Neural progenitor cell (in vitro differentiated cells): Measurements from ENCODE around the gene SLC35F3. TPM values are rescaled to one million over a fixed set of nuclear protein-coding genes. Genes with fewer than 3 reads are reported as not detected.

ENCODE experiments used
- DNase-seq: peaks from one replicate; pipeline ENCODE4 v3.0.0-alpha.2; 2016; ENCODE audit warnings: low spot score
- H2AFZ ChIP-seq: fragments of 200-600 bp; sonication (generic); replicated peaks from 2 replicates; pipeline ENCODE4 v1.6.1; 2016; ENCODE audit warnings: antibody characterized with exemption
- H3F3A ChIP-seq: fragments of 200-600 bp; sonication (generic); 2 replicates; pipeline ENCODE4 v1.6.1; 2016; ENCODE audit warnings: antibody characterized with exemption, low read depth
- H3K27ac ChIP-seq: fragments of 200-600 bp; sonication (generic); 2 replicates; pipeline ENCODE4 v1.5.1; 2016; ENCODE audit warnings: mild to moderate bottlenecking
- H3K27me3 ChIP-seq: fragments of 200-600 bp; sonication (generic); 2 replicates; pipeline ENCODE4 v1.6.1; 2016; ENCODE audit warnings: mild to moderate bottlenecking, moderate library complexity
- H3K36me3 ChIP-seq: fragments of 200-600 bp; sonication (generic); 2 replicates; pipeline ENCODE4 v1.5.1; 2016
- H3K4me1 ChIP-seq: fragments of 200-600 bp; sonication (generic); 2 replicates; pipeline ENCODE4 v1.6.1; 2016; ENCODE audit warnings: mixed run types
- H3K4me2 ChIP-seq: fragments of 200-600 bp; sonication (generic); 2 replicates; pipeline ENCODE4 v1.6.1; 2016
- H3K4me3 ChIP-seq: fragments of 200-600 bp; sonication (generic); 2 replicates; pipeline ENCODE4 v1.5.1; 2016
- H3K79me2 ChIP-seq: fragments of 200-600 bp; sonication (generic); 2 replicates; pipeline ENCODE4 v1.6.1; 2016; ENCODE audit warnings: low read depth
- H3K9ac ChIP-seq: fragments of 200-600 bp; sonication (generic); 2 replicates; pipeline ENCODE4 v1.6.1; 2016
- H3K9me3 ChIP-seq: fragments of 200-600 bp; sonication (generic); 2 replicates; pipeline ENCODE4 v1.5.1; 2016; ENCODE audit warnings: low read depth
- H4K20me1 ChIP-seq: fragments of 200-600 bp; sonication (generic); 2 replicates; pipeline ENCODE4 v1.6.1; 2016; ENCODE audit warnings: low read depth
- H3K27ac Mint-ChIP-seq: 3 replicates; pipeline ENCODE4 v1.8.0; 2021; ENCODE audit warnings: mixed read lengths
- H3K27me3 Mint-ChIP-seq: 2 replicates; pipeline ENCODE4 v1.8.0; 2022; ENCODE audit warnings: low read depth, mild to moderate bottlenecking, inconsistent platforms, moderate library complexity, mixed read lengths; ENCODE audit not compliant: insufficient read depth
- H3K36me3 Mint-ChIP-seq: 3 replicates; pipeline ENCODE4 v1.8.0; 2021; ENCODE audit warnings: mixed read lengths
- H3K4me1 Mint-ChIP-seq: 3 replicates; pipeline ENCODE4 v1.8.0; 2021; ENCODE audit warnings: mixed read lengths
- H3K4me3 Mint-ChIP-seq: 3 replicates; pipeline ENCODE4 v1.8.0; 2021; ENCODE audit warnings: mild to moderate bottlenecking, moderate library complexity, mixed read lengths
- H3K9me3 Mint-ChIP-seq: 3 replicates; pipeline ENCODE4 v1.8.0; 2020; ENCODE audit warnings: mixed read lengths
- CTCF ChIP-seq: fragments of 200-600 bp; sonication (generic); IDR thresholded peaks from 2 replicates; pipeline ENCODE4 v1.5.1; 2017; ENCODE audit warnings: antibody characterized with exemption, mild to moderate bottlenecking
- EZH2 ChIP-seq: fragments of 200-600 bp; sonication (generic); IDR thresholded peaks from 2 replicates; pipeline ENCODE4 v1.6.1; 2017; ENCODE audit warnings: antibody characterized with exemption, mild to moderate bottlenecking, moderate library complexity
- EZH2phosphoT487 ChIP-seq: fragments of 200-600 bp; sonication (generic); IDR thresholded peaks from 2 replicates; pipeline ENCODE4 v1.6.1; 2017; ENCODE audit warnings: antibody characterized with exemption
- total RNA-seq: library from RNA; depleted of rRNA; stranded (reverse); fragments of >200 nt; gene quantifications from 2 replicates; pipeline ENCODE4 v1.2.3, GENCODE V29; 2015; ENCODE audit warnings: low replicate concordance

Gene SLC35F3
- total RNA-seq, 1 donor from 2014 or later: 0.79 TPM

GRCh38 chr1:234090212-234091064 lies 186.0 kb downstream of the SLC35F3 start:
- H3K27ac ChIP-seq: no peak overlapping the region
- no peaks in the 10 kb centered on the region for H3K79me2 ChIP-seq
- H3K9me3 ChIP-seq: no peaks in the 10 kb centered on the region
- no peak for TF ChIP-seq EZH2phosphoT487
- TF ChIP-seq EZH2: no peak
- no peak for TF ChIP-seq CTCF
- no peak overlapping the region for H3K4me3 Mint-ChIP-seq
- H3F3A ChIP-seq: no peaks in the 10 kb centered on the region
- no peaks in the 10 kb centered on the region for H3K4me1 ChIP-seq
- peaks cover 9% of the 10 kb centered on the region for H3K27me3 Mint-ChIP-seq
- DNase-seq: no peak
- H4K20me1 ChIP-seq: no peaks in the 10 kb centered on the region
- peaks cover 6% of the 10 kb centered on the region for H3K9me3 Mint-ChIP-seq
- no peak overlapping the region for H2AFZ ChIP-seq
- H3K4me3 ChIP-seq: no peak overlapping the region
- no peak overlapping the region for H3K4me2 ChIP-seq
- H3K36me3 ChIP-seq: no peaks in the 10 kb centered on the region
- H3K4me1 Mint-ChIP-seq: peaks cover 15% of the 10 kb centered on the region
- H3K9ac ChIP-seq: no peak overlapping the region
- no peaks in the 10 kb centered on the region for H3K36me3 Mint-ChIP-seq
- H3K27ac Mint-ChIP-seq: no peak overlapping the region
- no peaks in the 10 kb centered on the region for H3K27me3 ChIP-seq

- no peaks in the 10 kb centered on the region for H3F3A ChIP-seq
- H3K27me3 ChIP-seq: no peaks in the 10 kb centered on the region
- no peak for TF ChIP-seq EZH2
- no peak for TF ChIP-seq EZH2phosphoT487
- TF ChIP-seq CTCF: no peak
- H3K4me3 ChIP-seq: no peak overlapping the region
- no peaks in the 10 kb centered on the region for H3K36me3 ChIP-seq
- H3K4me1 Mint-ChIP-seq: peaks cover 15% of the 10 kb centered on the region
- H3K79me2 ChIP-seq: no peaks in the 10 kb centered on the region
- H3K36me3 Mint-ChIP-seq: no peaks in the 10 kb centered on the region
- H3K9me3 ChIP-seq: no peaks in the 10 kb centered on the region
- no peaks in the 10 kb centered on the region for H3K4me1 ChIP-seq
- H3K9ac ChIP-seq: no peak overlapping the region
- H3K27ac ChIP-seq: no peak overlapping the region
- H3K4me3 Mint-ChIP-seq: no peak overlapping the region
- no peak overlapping the region for H3K27ac Mint-ChIP-seq
- H3K4me2 ChIP-seq: no peak overlapping the region
- H2AFZ ChIP-seq: no peak overlapping the region
- H4K20me1 ChIP-seq: no peaks in the 10 kb centered on the region
- DNase-seq: no peak
- peaks cover 9% of the 10 kb centered on the region for H3K27me3 Mint-ChIP-seq
- H3K9me3 Mint-ChIP-seq: peaks cover 6% of the 10 kb centered on the region
Measured at GRCh38 chr1:234091065-234091401, 186.6 kb downstream of the SLC35F3 start.

- H3K27me3 Mint-ChIP-seq: peaks cover 9% of the 10 kb centered on the region
- H3K4me1 ChIP-seq: no peaks in the 10 kb centered on the region
- no peaks in the 10 kb centered on the region for H3F3A ChIP-seq
- H3K79me2 ChIP-seq: no peaks in the 10 kb centered on the region
- H3K27ac Mint-ChIP-seq: no peak overlapping the region
- peaks cover 6% of the 10 kb centered on the region for H3K9me3 Mint-ChIP-seq
- peaks cover 15% of the 10 kb centered on the region for H3K4me1 Mint-ChIP-seq
- H4K20me1 ChIP-seq: no peaks in the 10 kb centered on the region
- H3K9me3 ChIP-seq: no peaks in the 10 kb centered on the region
- no peak overlapping the region for H3K4me3 Mint-ChIP-seq
- no peak overlapping the region for H3K4me3 ChIP-seq
- no peak overlapping the region for H3K4me2 ChIP-seq
- no peak overlapping the region for H3K27ac ChIP-seq
- TF ChIP-seq CTCF (no peak), EZH2 (no peak), EZH2phosphoT487 (no peak)
- H3K9ac ChIP-seq: no peak overlapping the region
- no peaks in the 10 kb centered on the region for H3K27me3 ChIP-seq
- H3K36me3 ChIP-seq: no peaks in the 10 kb centered on the region
- no peaks in the 10 kb centered on the region for H3K36me3 Mint-ChIP-seq
- no peak for DNase-seq
- no peak overlapping the region for H2AFZ ChIP-seq
Measured at GRCh38 chr1:234091876-234092275, 187.4 kb downstream of the SLC35F3 start.
